MM.1S (cell line): Measurements from ENCODE around the gene DHRS7.
"Not testable (repeated sequence)": the region's sequence is repeated elsewhere in the genome, so short reads cannot be mapped to it uniquely, and the experiment has no call there.

ENCODE experiments used
- EZH2 ChIP-seq: fragments of 300-600 bp; sonication (generic); optimal IDR thresholded peaks from 2 replicates; pipeline ENCODE3; 2017; ENCODE audit warnings: low read depth, mild to moderate bottlenecking, antibody characterized with exemption, low read length, mixed read lengths
- EZH2phosphoT487 ChIP-seq: fragments of 300-600 bp; sonication (generic); IDR thresholded peaks from 2 replicates; pipeline ENCODE4 v1.6.1; 2018; ENCODE audit warnings: antibody characterized with exemption, low read length
- TF ChIP-seq, protein P1 (sequence below): fragments of 300-600 bp; sonication (generic); IDR thresholded peaks from 2 replicates; pipeline ENCODE4 v1.5.1; 2016; ENCODE audit warnings: antibody characterized with exemption, low read length, mixed read lengths

DNA sequence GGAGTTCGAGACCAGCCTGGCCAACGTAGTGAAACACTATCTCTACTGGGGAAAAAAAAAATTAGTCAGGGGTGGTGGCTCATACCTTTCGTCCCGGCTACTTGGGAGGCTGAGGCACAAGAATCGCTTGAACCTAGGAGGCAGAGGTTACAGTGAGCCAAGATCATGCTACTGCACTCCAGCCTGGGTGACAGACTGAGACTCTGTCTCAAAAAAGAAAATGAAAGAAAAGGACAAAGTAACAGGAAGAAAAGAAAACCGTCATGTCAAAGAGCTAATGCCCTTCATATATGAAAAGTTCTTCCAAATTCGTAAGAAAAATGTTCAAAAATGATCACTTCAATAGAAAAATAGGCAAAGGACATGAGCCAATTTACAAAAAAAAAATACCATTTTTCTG is 65.3 kb downstream of the DHRS7 start:
- TF ChIP-seq, protein P1, sequence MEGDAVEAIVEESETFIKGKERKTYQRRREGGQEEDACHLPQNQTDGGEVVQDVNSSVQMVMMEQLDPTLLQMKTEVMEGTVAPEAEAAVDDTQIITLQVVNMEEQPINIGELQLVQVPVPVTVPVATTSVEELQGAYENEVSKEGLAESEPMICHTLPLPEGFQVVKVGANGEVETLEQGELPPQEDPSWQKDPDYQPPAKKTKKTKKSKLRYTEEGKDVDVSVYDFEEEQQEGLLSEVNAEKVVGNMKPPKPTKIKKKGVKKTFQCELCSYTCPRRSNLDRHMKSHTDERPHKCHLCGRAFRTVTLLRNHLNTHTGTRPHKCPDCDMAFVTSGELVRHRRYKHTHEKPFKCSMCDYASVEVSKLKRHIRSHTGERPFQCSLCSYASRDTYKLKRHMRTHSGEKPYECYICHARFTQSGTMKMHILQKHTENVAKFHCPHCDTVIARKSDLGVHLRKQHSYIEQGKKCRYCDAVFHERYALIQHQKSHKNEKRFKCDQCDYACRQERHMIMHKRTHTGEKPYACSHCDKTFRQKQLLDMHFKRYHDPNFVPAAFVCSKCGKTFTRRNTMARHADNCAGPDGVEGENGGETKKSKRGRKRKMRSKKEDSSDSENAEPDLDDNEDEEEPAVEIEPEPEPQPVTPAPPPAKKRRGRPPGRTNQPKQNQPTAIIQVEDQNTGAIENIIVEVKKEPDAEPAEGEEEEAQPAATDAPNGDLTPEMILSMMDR = not testable (repeated sequence)
- TF ChIP-seq EZH2, EZH2phosphoT487: not testable (repeated sequence)
